ENCODE measurements around the gene RUBCNL. TPM values are rescaled to one million over a fixed set of nuclear protein-coding genes. Genes with fewer than 3 reads are reported as not detected.
"Not testable (repeated sequence)": the region's sequence is repeated elsewhere in the genome, so short reads cannot be mapped to it uniquely, and the experiment has no call there.

Gene RUBCNL
- total RNA-seq, 1 experiment from 2014 or later, result 16.0 TPM

GRCh38 chr13:46373623-46374022 lies 13.4 kb downstream of the RUBCNL start:
- CTCF ChIA-PET, result no interaction called here
- TF ChIP-seq, protein P1, sequence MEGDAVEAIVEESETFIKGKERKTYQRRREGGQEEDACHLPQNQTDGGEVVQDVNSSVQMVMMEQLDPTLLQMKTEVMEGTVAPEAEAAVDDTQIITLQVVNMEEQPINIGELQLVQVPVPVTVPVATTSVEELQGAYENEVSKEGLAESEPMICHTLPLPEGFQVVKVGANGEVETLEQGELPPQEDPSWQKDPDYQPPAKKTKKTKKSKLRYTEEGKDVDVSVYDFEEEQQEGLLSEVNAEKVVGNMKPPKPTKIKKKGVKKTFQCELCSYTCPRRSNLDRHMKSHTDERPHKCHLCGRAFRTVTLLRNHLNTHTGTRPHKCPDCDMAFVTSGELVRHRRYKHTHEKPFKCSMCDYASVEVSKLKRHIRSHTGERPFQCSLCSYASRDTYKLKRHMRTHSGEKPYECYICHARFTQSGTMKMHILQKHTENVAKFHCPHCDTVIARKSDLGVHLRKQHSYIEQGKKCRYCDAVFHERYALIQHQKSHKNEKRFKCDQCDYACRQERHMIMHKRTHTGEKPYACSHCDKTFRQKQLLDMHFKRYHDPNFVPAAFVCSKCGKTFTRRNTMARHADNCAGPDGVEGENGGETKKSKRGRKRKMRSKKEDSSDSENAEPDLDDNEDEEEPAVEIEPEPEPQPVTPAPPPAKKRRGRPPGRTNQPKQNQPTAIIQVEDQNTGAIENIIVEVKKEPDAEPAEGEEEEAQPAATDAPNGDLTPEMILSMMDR (IDR thresholded peaks at IDR 0.05; ENCODE audit: insufficient read depth in 1 of 2, low read depth in 1 of 2, low read length in 1 of 2, severe bottlenecking in 1 of 2, unreplicated experiment in 1 of 2), result no peak
- DNase-seq, result peak; percentile 23 to 59
- intact Hi-C loops (cut with micrococcal nuclease; ENCODE audit: unreplicated experiment), result no loop called here
- no TSS peak for BruUV-seq (replicated peaks)
- no peaks in the 10 kb centered on the region for H3K27me3 Mint-ChIP-seq (ENCODE audit: insufficient read depth, unreplicated experiment)
- H3K9me3 ChIP-seq, result no peaks in the 10 kb centered on the region
- no peak overlapping the region for H3K4me3 ChIP-seq (ENCODE audit: low read depth, low read length)
- H3K36me3 ChIP-seq (ENCODE audit: control insufficient read depth, insufficient read depth, low read length), result no peaks in the 10 kb centered on the region
- H3K4me1 Mint-ChIP-seq (ENCODE audit: low read depth, unreplicated experiment), result peaks cover 16% of the 10 kb centered on the region
- POLR2A ChIA-PET, result interaction anchor here (1.0 kb wide), 1 partner anchor 14 kb away, joined by 4 read pairs; the partner anchor contains the start of gene RUBCNL
- no peaks in the 10 kb centered on the region for H3K27me3 ChIP-seq (replicated peaks; ENCODE audit: control insufficient read depth, insufficient read depth, low read length)
- H3K36me3 Mint-ChIP-seq (ENCODE audit: insufficient read depth, unreplicated experiment), result peaks cover 5% of the 10 kb centered on the region
- no peak overlapping the region for H3K27ac Mint-ChIP-seq (ENCODE audit: unreplicated experiment)
- no peak overlapping the region for H3K4me3 Mint-ChIP-seq (ENCODE audit: unreplicated experiment)
- H3K4me1 ChIP-seq, result peaks cover 13% of the 10 kb centered on the region
- no peaks in the 10 kb centered on the region for H3K9me3 Mint-ChIP-seq (ENCODE audit: unreplicated experiment)

DNA sequence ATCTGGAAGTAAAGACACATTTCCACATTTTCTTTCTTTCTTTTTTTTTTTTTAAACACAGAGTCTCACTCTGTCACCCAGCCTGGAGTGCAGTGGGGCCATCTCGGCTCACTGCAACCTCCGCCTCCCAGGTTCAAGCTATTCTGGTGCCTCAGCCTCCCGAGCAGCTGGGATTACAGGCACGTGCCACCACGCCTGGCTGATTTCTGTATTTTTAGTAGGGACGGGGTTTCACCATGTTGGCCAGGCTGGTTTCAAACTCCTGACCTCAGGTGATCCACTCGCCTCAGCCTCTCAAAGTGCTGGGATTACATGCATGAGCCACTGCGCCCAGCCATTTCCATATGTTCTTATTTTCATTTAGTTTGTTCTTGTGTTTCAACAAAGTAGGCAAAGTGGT lies 14.1 kb downstream of the RUBCNL start:
- POLR2A ChIA-PET, result interaction anchor here (1.0 kb wide), 1 partner anchor 14 kb away, joined by 4 read pairs; the partner anchor contains the start of gene RUBCNL
- H3K36me3 Mint-ChIP-seq (ENCODE audit: insufficient read depth, unreplicated experiment); H3K9me3 Mint-ChIP-seq (ENCODE audit: unreplicated experiment): not testable (repeated sequence)

GRCh38 chr13:46372071-46372470 lies 15.0 kb downstream of the RUBCNL start:
- no peaks in the 10 kb centered on the region for H3K9me3 ChIP-seq
- no peak for DNase-seq

More for the DNA sequence above, 14.1 kb downstream of the RUBCNL start:
- H3K27me3 Mint-ChIP-seq (ENCODE audit: insufficient read depth, unreplicated experiment); CTCF ChIA-PET; H3K4me3 ChIP-seq (ENCODE audit: low read depth, low read length); H3K27me3 ChIP-seq (replicated peaks; ENCODE audit: control insufficient read depth, insufficient read depth, low read length); H3K4me3 Mint-ChIP-seq (ENCODE audit: unreplicated experiment); BruUV-seq (replicated peaks); H3K9me3 ChIP-seq; DNase-seq; H3K36me3 ChIP-seq (ENCODE audit: control insufficient read depth, insufficient read depth, low read length); H3K27ac Mint-ChIP-seq (ENCODE audit: unreplicated experiment); intact Hi-C loops (cut with micrococcal nuclease; ENCODE audit: unreplicated experiment): not testable (repeated sequence)
- peaks cover 13% of the 10 kb centered on the region for H3K4me1 ChIP-seq
- peaks cover 16% of the 10 kb centered on the region for H3K4me1 Mint-ChIP-seq (ENCODE audit: low read depth, unreplicated experiment)

More at GRCh38 chr13:46372071-46372470, 15.0 kb downstream of the RUBCNL start:
- Histone ChIP-seq H3K27me3 (replicated peaks; ENCODE audit: control insufficient read depth, insufficient read depth, low read length) (no peaks in the 10 kb centered on the region), H3K4me1 (peaks cover 13% of the 10 kb centered on the region), H3K36me3 (ENCODE audit: control insufficient read depth, insufficient read depth, low read length) (no peaks in the 10 kb centered on the region), H3K4me3 (ENCODE audit: low read depth, low read length) (no peak overlapping the region)
- Mint-ChIP-seq H3K27ac (ENCODE audit: unreplicated experiment) (no peak overlapping the region), H3K4me1 (ENCODE audit: low read depth, unreplicated experiment) (peaks cover 16% of the 10 kb centered on the region), H3K9me3 (ENCODE audit: unreplicated experiment) (no peaks in the 10 kb centered on the region), H3K4me3 (ENCODE audit: unreplicated experiment) (no peak overlapping the region), H3K36me3 (ENCODE audit: insufficient read depth, unreplicated experiment) (peaks cover 9% of the 10 kb centered on the region), H3K27me3 (ENCODE audit: insufficient read depth, unreplicated experiment) (no peaks in the 10 kb centered on the region)
- no TSS peak for BruUV-seq (replicated peaks)
- intact Hi-C loops (cut with micrococcal nuclease; ENCODE audit: unreplicated experiment), result no loop called here
- POLR2A ChIA-PET, result no interaction called here
- TF ChIP-seq, protein P1 (IDR thresholded peaks at IDR 0.05; ENCODE audit: insufficient read depth in 1 of 2, low read depth in 1 of 2, low read length in 1 of 2, severe bottlenecking in 1 of 2, unreplicated experiment in 1 of 2), result no peak
- CTCF ChIA-PET, result no interaction called here
